Stimulated activated CD8-positive, alpha-beta memory T cell treated with anti-CD3 and anti-CD28 coated beads, Interleukin-12 subunit alpha, Interleukin-12 subunit beta, amount 100 ng/mL, for 24 hours (primary cell): ENCODE measurements around the gene DDX28.
A peak's percentile ranks its signal among the peaks of the same experiment; 100 is the strongest.
"Not testable (repeated sequence)": the region's sequence is repeated elsewhere in the genome, so short reads cannot be mapped to it uniquely, and the experiment has no call there.

ENCODE experiments used
- DNase-seq: peaks from one replicate; pipeline ENCODE4 v3.0.0-alpha.2; 2020; ENCODE audit errors: extremely low read depth

The DDX28 gene

GRCh38 chr16:67994040-67994408 is 29.0 kb downstream of the DDX28 start:
- DNase-seq: not testable (repeated sequence)

GRCh38 chr16:67993207-67994039 is 29.6 kb downstream of the DDX28 start:
- DNase-seq: peak; percentile 58

GRCh38 chr16:67992661-67993206 is 30.3 kb downstream of the DDX28 start:
- no peak for DNase-seq

- DNase-seq: no peak
Measured at GRCh38 chr16:67990018-67990386, 33.0 kb downstream of the DDX28 start.

GRCh38 chr16:67989322-67990017 is 33.6 kb downstream of the DDX28 start:
- no peak for DNase-seq

- no peak for DNase-seq
Measured at GRCh38 chr16:67988675-67989074, 34.4 kb downstream of the DDX28 start.

- DNase-seq: no peak
Measured at GRCh38 chr16:67987460-67988160, 35.4 kb downstream of the DDX28 start.

GRCh38 chr16:67986949-67987348 is 36.1 kb downstream of the DDX28 start:
- no peak for DNase-seq

- no peak for DNase-seq
Measured at GRCh38 chr16:67982011-67982696, 40.9 kb downstream of the DDX28 start.

- DNase-seq: no peak
Measured at GRCh38 chr16:67979955-67980678, 42.9 kb downstream of the DDX28 start, which contains the start of gene DPEP3. TSS of gene DPEP3 (minus strand) at chr16:67980499. CDS start at chr16:67980380, 119 bp downstream.

- no peak for DNase-seq
Measured at GRCh38 chr16:67977469-67978227, 45.4 kb downstream of the DDX28 start.

GRCh38 chr16:67977005-67977404 is 46.0 kb downstream of the DDX28 start:
- no peak for DNase-seq

- DNase-seq: no peak
Measured at GRCh38 chr16:67976205-67976604, 46.8 kb downstream of the DDX28 start.

- DNase-seq: no peak
Measured at GRCh38 chr16:67975321-67976105, 47.5 kb downstream of the DDX28 start.

GRCh38 chr16:67972285-67972684 is 50.7 kb downstream of the DDX28 start:
- DNase-seq: not testable (repeated sequence)

GRCh38 chr16:67971111-67971510 is 51.9 kb downstream of the DDX28 start:
- DNase-seq: no peak
